ENCODE measurements around the gene TYSND1.
A peak's percentile ranks its signal among the peaks of the same experiment; 100 is the strongest.
"Not testable (repeated sequence)": the region's sequence is repeated elsewhere in the genome, so short reads cannot be mapped to it uniquely, and the experiment has no call there.

The TYSND1 gene

GRCh38 chr10:70146489-70147258 is at the start of gene TYSND1:
TSS of gene TYSND1 (minus strand) at chr10:70146700. CDS start at chr10:70146586, 114 bp downstream.
- peak; percentile 99 for DNase-seq (ENCODE audit: low spot score)

DNA sequence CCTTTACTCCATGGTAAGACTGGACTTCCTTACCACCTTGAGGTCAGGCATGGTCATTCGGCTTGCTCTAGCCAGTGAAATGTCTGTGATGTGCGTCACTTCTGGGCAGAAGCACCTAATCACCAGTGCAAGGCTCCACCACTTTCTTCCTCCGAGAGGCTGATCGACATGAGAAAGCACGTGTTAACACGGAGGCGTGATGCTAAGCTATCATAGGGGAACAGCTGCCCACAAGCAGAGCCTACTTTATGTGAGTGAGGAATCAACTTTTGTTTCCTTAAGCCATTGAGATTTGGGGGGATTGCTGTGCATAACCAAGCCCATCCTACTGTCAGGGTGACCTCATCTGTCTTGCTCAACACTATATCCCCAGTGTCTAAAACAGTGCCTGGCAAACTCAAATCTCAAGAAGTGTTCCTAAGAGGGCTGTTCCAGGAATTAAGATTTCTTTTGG is 46.9 kb upstream of the TYSND1 start:
- DNase-seq (ENCODE audit: low spot score) = no peak

- DNase-seq (ENCODE audit: low spot score) = no peak
Measured at GRCh38 chr10:70192326-70192968, 45.9 kb upstream of the TYSND1 start.

- DNase-seq (ENCODE audit: low spot score) = no peak
Measured at GRCh38 chr10:70191972-70192305, 45.4 kb upstream of the TYSND1 start.

DNA sequence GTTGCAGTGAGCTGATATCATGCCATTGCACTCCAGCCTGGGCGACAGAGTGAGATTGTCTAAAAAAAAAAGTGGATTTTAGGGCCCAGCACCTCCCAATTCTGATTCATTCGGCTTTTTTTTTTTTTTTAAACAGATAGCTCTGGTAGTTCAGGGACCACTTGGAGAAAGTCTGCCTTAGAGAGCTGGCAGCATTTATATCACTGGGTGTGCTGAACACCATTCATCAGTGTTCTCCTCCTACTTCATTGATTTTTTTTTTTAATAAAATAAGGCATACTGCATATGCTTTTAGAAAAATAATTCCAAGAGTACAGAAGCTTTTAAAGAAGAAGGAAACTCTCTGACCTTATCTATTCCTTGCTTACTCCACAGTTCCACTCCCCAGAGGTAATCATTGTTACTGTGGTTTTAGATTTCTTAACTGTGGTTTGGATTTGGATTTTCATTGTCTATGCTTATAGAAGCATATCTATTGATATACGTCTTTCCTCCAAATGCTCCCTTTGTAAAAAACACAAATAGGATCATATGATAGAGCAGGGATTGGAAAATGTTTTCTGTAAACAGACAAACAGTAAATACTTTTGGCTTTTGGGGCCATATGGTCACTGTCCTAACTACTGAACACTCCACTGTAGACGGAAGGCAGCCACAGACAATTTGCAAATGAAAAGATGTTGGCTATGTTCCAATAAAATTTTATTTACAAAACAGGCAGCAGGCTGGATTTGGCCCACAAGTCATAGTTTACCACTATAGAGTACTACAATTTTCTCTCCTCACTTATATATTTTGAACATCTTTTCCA is 44.9 kb upstream of the TYSND1 start:
- DNase-seq (ENCODE audit: low spot score) = no peak

- DNase-seq (ENCODE audit: low spot score) = no peak
Measured at GRCh38 chr10:70190581-70190980, 44.1 kb upstream of the TYSND1 start.

GRCh38 chr10:70190102-70190501 is 43.6 kb upstream of the TYSND1 start:
- no peak for DNase-seq (ENCODE audit: low spot score)

GRCh38 chr10:70188768-70189167 is 42.3 kb upstream of the TYSND1 start:
- DNase-seq (ENCODE audit: low spot score) = no peak

- no peak for DNase-seq (ENCODE audit: low spot score)
Measured at GRCh38 chr10:70186571-70186970, 40.1 kb upstream of the TYSND1 start.

DNA sequence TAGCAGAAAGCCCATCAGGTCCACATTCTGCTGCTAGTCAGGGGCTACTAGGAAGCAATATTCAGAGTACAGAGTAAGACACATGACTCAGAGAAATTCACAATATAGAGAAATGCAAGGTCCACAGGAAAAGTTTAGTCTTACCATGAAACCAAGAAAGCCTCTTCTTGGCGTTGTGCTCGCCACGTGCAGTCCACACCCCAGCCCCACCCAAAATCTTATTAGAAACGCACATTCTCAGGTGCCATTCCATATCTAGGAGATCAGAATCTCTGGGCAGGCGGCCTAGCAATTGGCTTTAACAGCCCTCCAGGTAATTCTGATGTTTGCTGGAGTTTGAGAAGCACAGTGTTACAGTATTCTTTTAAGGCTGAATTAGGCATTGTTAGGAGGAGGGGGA is 39.6 kb upstream of the TYSND1 start:
- DNase-seq (ENCODE audit: low spot score) = no peak

DNA sequence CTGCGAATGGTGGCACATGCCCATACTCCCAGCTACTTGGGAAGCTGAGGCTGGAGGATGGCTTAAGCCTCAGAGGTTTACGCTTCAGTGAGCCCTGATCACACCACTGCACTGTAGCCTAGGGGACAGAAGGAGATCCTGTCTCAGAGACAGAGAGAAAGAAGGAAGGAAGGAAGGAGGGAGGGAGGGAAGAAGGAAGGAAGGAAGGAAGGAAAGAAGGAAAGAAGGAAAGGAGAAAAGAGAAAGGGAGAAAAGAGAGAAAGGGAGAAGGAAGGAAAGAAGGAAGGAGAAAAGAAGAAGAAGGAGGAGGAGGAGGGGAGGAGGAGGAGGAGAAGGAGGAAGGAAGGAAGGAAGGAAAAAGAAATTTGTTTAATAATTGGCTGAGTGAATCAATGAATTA is 36.8 kb upstream of the TYSND1 start:
- no peak for DNase-seq (ENCODE audit: low spot score)

DNA sequence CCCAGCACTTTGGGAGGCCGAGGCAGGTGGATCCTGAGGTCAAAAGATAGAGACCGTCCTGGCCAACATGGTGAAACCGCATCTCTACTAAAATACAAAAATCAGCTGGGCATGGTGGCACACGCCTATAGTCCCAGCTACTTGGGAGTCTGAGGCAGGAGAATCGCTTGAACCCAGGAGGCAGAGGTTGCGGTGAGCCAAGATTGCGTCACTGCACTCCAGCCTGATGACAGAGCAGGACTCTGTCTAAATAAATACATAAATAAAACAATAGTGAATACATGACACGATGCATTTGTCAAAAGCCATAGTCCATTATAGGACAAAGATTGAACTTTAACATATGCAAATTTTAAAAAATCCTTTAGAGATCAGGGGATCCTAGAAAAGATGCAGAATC is 32.7 kb upstream of the TYSND1 start:
- not testable (repeated sequence) for DNase-seq (ENCODE audit: low spot score)

DNA sequence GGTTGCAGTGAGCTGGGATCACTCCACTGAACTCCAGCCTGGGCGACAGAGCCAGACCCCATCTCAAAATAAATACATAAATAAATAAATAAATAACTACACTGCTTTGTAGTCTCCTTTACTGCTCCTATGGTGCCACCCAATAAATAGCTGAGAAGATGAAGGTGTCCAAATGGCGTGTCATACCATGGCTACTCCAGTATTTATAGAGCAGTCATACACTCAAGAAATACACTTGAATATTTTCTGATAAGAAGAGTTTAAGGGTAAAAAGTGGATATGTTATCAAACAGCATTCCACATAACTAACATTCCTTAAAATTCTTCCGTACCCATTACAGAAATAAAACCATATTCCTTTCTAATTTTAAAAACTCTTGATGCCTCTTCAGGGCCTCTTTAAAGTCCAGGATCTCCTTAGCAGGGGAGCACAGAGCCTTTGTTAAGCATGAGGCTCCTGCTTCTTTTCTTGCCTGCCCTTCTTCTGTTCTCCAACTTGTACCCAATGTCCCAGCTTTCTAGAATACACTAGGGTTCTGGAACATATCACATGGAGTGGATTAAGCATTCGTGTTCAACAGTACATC is 31.7 kb upstream of the TYSND1 start:
- DNase-seq (ENCODE audit: low spot score) = no peak

DNA sequence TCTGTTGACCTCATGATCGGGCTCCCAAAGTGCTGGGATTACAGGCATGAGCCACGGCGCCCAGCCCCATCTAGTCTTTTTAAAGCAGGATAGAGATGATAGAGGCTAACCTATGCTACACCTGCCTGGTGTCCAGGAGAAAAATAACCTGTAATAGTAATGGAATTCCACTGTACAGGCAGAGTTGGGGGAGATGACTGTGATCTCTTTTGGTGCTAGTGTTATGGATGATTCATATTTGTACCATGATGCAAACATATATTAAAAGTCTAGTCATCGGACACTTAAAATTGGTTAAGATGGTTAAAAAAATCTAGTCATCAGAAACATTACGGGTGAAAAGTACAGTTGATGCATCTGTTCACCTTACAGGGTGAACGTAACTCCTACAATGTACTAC is 29.9 kb upstream of the TYSND1 start:
- no peak for DNase-seq (ENCODE audit: low spot score)

- no peak for DNase-seq (ENCODE audit: low spot score)
Measured at GRCh38 chr10:70175516-70175915, 29.0 kb upstream of the TYSND1 start.

DNA sequence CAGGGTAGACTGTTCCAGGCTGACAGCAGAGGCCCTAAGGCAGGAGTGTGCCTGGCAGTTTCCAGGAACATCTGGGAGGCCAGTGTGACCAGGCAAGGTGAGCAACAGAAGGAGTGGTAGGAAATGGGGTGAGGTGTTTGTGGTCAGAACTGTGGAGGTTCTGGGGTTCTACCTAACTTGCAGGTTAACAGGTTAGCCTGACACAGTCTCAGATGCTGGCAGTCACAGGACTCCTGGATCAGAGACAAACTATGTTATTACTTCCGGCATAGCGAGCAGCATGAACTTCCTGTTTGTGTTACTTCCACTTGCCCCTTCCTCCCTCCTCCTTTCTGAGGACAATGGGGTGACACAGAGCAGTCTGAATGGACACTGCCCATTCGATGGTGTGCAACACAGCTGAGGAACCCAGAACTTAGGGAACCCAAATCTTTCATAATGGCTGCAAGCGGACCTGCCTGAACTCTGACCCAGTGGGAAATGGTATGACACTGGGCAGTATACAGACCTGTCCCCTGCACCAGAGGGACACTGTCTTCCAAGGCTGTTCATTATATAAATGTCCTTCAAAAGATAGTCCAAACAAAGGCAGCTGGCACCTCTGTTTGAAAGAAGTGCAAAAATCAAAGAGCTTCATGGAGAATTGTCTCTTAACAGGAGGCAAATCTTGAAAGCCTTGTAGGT is 27.7 kb upstream of the TYSND1 start:
- peak; percentile 41 for DNase-seq (ENCODE audit: low spot score)

- DNase-seq (ENCODE audit: low spot score) = peak; percentile 24
Measured at GRCh38 chr10:70169649-70170364, 23.3 kb upstream of the TYSND1 start.

GRCh38 chr10:70169011-70169410 is 22.5 kb upstream of the TYSND1 start:
- no peak for DNase-seq (ENCODE audit: low spot score)

- no peak for DNase-seq (ENCODE audit: low spot score)
Measured at GRCh38 chr10:70167246-70167645, 20.7 kb upstream of the TYSND1 start.

- no peak for DNase-seq (ENCODE audit: low spot score)
Measured at GRCh38 chr10:70166394-70166793, 19.9 kb upstream of the TYSND1 start.

- no peak for DNase-seq (ENCODE audit: low spot score)
Measured at GRCh38 chr10:70164163-70164562, 17.7 kb upstream of the TYSND1 start.
